H1 (cell line): ENCODE data around the gene YTHDF2. TPM values are rescaled to one million over a fixed set of nuclear protein-coding genes. Genes with fewer than 3 reads are reported as not detected.

Experiments used
- CTCF ChIA-PET: fragments of 300-600 bp; sonication (Branson Sonifier 250); formaldehyde crosslinking; loops from one replicate; lab custom pipeline; 2021; ENCODE audit not compliant: partially characterized antibody; lab: Charles Lee
- POLR2A ChIA-PET: fragments of 300-600 bp; sonication (Branson Sonifier 250); formaldehyde crosslinking; loops from one replicate; lab custom pipeline; 2021; ENCODE audit warnings: inconsistent platforms; ENCODE audit not compliant: partially characterized antibody; lab: Charles Lee
- DNase-seq, 2 experiments: peaks; one replicate each; pipeline versions ENCODE4 v3.0.0 to v3.0.0-alpha.2; 2010 to 2022; ENCODE audit warnings: low spot score in 2 of 2, low read depth in 1 of 2, mixed read lengths in 1 of 2
- FAIRE-seq: peaks from 2 replicates; lab custom pipeline; 2011; peaks lifted over from hg19 to GRCh38; lab: Jason Lieb, UNC
- H2AFZ ChIP-seq: 2 replicates; pipeline ENCODE4 v1.8.1; 2012; ENCODE audit warnings: low read length, inconsistent platforms
- H2AK5ac ChIP-seq: 2 replicates; pipeline ENCODE4 v1.6.1; 2013; ENCODE audit warnings: low read depth, low read length
- H2BK120ac ChIP-seq: replicated peaks from 2 replicates; pipeline ENCODE3; 2013; ENCODE audit warnings: low read depth, low read length, inconsistent platforms
- H2BK12ac ChIP-seq: 2 replicates; pipeline ENCODE4 v1.6.1; 2013; ENCODE audit warnings: low read depth, low read length
- H2BK15ac ChIP-seq: 2 replicates; pipeline ENCODE4 v1.6.1; 2013; ENCODE audit warnings: low read length
- H2BK20ac ChIP-seq: 2 replicates; pipeline ENCODE4 v1.6.1; 2013; ENCODE audit warnings: low read length
- H2BK5ac ChIP-seq: 2 replicates; pipeline ENCODE4 v1.6.1; 2013; ENCODE audit warnings: low read depth, low read length
- H3K14ac ChIP-seq: 2 replicates; pipeline ENCODE4 v1.6.1; 2013; ENCODE audit warnings: inconsistent platforms; ENCODE audit not compliant: insufficient read length
- H3K18ac ChIP-seq: 2 replicates; pipeline ENCODE4 v1.6.1; 2013; ENCODE audit warnings: low read length; ENCODE audit errors: extremely low read depth
- H3K23ac ChIP-seq: 2 replicates; pipeline ENCODE4 v1.6.1; 2013; ENCODE audit warnings: inconsistent platforms; ENCODE audit not compliant: insufficient read length
- H3K23me2 ChIP-seq: 2 replicates; pipeline ENCODE4 v1.6.1; 2013; ENCODE audit warnings: low read depth, low read length
- H3K27ac ChIP-seq: 2 replicates; pipeline ENCODE4 v1.6.1; 2011; ENCODE audit warnings: low read depth, low read length, inconsistent platforms
- H3K27me3 ChIP-seq, 4 experiments: replicated peaks in 1 of 4; 1 replicate in 1 of 4; 2 replicates in 3 of 4; pipeline versions ENCODE4 v1.6.1 to v1.8.1; 2011 to 2013; ENCODE audit warnings: low read length in 3 of 4, mild to moderate bottlenecking in 3 of 4, inconsistent platforms in 2 of 4, mixed read lengths in 2 of 4, moderate library complexity in 1 of 4; ENCODE audit not compliant: control insufficient read depth in 3 of 4, insufficient read depth in 3 of 4; ENCODE audit errors: extremely low read depth in 1 of 4
- H3K36me3 ChIP-seq, 4 experiments: 2 replicates each; pipeline versions ENCODE4 v1.6.1 to v1.8.1; 2011 to 2013; ENCODE audit warnings: mild to moderate bottlenecking in 4 of 4, low read length in 3 of 4, moderate library complexity in 2 of 4, control low read depth in 1 of 4, inconsistent platforms in 1 of 4; ENCODE audit not compliant: insufficient read depth in 4 of 4, control insufficient read depth in 2 of 4
- H3K4ac ChIP-seq: replicated peaks from 2 replicates; pipeline ENCODE3; 2013; ENCODE audit warnings: low read length, low read depth, mixed read lengths, inconsistent platforms; ENCODE audit not compliant: insufficient read length
- H3K4me1 ChIP-seq, 4 experiments: replicated peaks in 1 of 4; 1 replicate in 1 of 4; 2 replicates in 3 of 4; pipeline versions ENCODE4 v1.6.1 to v1.8.1; 2011 to 2013; ENCODE audit warnings: low read length in 3 of 4, inconsistent platforms in 2 of 4, mixed read lengths in 1 of 4; ENCODE audit not compliant: insufficient read depth in 4 of 4, control insufficient read depth in 3 of 4
- H3K4me2 ChIP-seq, 2 experiments: 2 replicates each; pipeline versions ENCODE4 v1.6.1 to v1.8.1; 2011 to 2013; ENCODE audit warnings: low read depth in 2 of 2, low read length in 2 of 2, control low read depth in 1 of 2, inconsistent platforms in 1 of 2, mild to moderate bottlenecking in 1 of 2; ENCODE audit not compliant: insufficient read depth in 1 of 2
- H3K4me3 ChIP-seq, 4 experiments: fragments of 200-600, 300-600 bp in 1 of 4; sonication (generic), shearing (Covaris generic), sonication (Bioruptor Twin) in 1 of 4; 2 replicates each; pipeline versions ENCODE4 v1.5.1 to v1.8.1; 2011 to 2016; ENCODE audit warnings: low read length in 4 of 4, low read depth in 3 of 4, control low read depth in 2 of 4, inconsistent platforms in 2 of 4, mild to moderate bottlenecking in 2 of 4, mixed read lengths in 1 of 4, moderate library complexity in 1 of 4; ENCODE audit not compliant: insufficient read depth in 2 of 4; ENCODE audit errors: extremely low read depth in 1 of 4
- H3K56ac ChIP-seq: replicated peaks from 2 replicates; pipeline ENCODE3; 2013; ENCODE audit warnings: low read depth, mild to moderate bottlenecking, mixed read lengths, low read length, inconsistent platforms; ENCODE audit not compliant: insufficient read length
- H3K79me1 ChIP-seq: 2 replicates; pipeline ENCODE4 v1.6.1; 2013; ENCODE audit warnings: low read depth, low read length, control low read depth
- H3K79me2 ChIP-seq, 2 experiments: 2 replicates each; pipeline versions ENCODE4 v1.6.1 to v1.8.1; 2012 to 2013; ENCODE audit warnings: low read length in 2 of 2, mild to moderate bottlenecking in 2 of 2, inconsistent platforms in 1 of 2; ENCODE audit not compliant: insufficient read depth in 2 of 2, control insufficient read depth in 1 of 2
- H3K9ac ChIP-seq, 4 experiments: replicated peaks in 1 of 4; 1 replicate in 1 of 4; 2 replicates in 3 of 4; pipeline versions ENCODE4 v1.6.1 to v1.8.1; 2011 to 2013; ENCODE audit warnings: low read depth in 3 of 4, low read length in 3 of 4, control low read depth in 2 of 4, mild to moderate bottlenecking in 2 of 4, moderate library complexity in 2 of 4, inconsistent platforms in 1 of 4; ENCODE audit errors: extremely low read depth in 1 of 4
- H3K9me3 ChIP-seq, 2 experiments: 2 replicates each; pipeline versions ENCODE4 v1.6.1 to v1.8.1; 2012 to 2013; ENCODE audit warnings: mild to moderate bottlenecking in 2 of 2, moderate library complexity in 2 of 2, control low read depth in 1 of 2, inconsistent platforms in 1 of 2, low read depth in 1 of 2, low read length in 1 of 2, mixed read lengths in 1 of 2; ENCODE audit not compliant: insufficient read depth in 2 of 2
- H4K20me1 ChIP-seq, 2 experiments: replicated peaks in 1 of 2; 2 replicates each; pipeline versions ENCODE3 to v1.8.1; 2011 to 2013; ENCODE audit warnings: inconsistent platforms in 2 of 2, low read length in 2 of 2, mild to moderate bottlenecking in 1 of 2; ENCODE audit not compliant: insufficient read depth in 2 of 2, control insufficient read depth in 1 of 2
- H4K5ac ChIP-seq: 2 replicates; pipeline ENCODE4 v1.6.1; 2013; ENCODE audit warnings: low read length, low read depth, mixed read lengths, inconsistent platforms; ENCODE audit not compliant: insufficient read length
- H4K8ac ChIP-seq: 2 replicates; pipeline ENCODE4 v1.8.0; 2013; ENCODE audit warnings: mild to moderate bottlenecking, moderate library complexity, low read length, inconsistent platforms; ENCODE audit not compliant: insufficient read depth; ENCODE audit errors: extremely low read depth
- H4K91ac ChIP-seq: replicated peaks from 2 replicates; pipeline ENCODE3; 2013; ENCODE audit warnings: low read length, mixed read lengths, inconsistent platforms; ENCODE audit not compliant: insufficient read length
- CBX5 ChIP-seq: fragments of 300-800, 300-1000 bp; sonication (generic); IDR thresholded peaks from 2 replicates; pipeline ENCODE4 v1.7.1; 2016; ENCODE audit warnings: antibody characterized with exemption, low read length, low read depth
- KDM4A ChIP-seq: IDR thresholded peaks from one replicate; pipeline ENCODE4 v1.7.1; 2012; ENCODE audit warnings: low read depth, mild to moderate bottlenecking, moderate library complexity, low read length, inconsistent platforms; ENCODE audit not compliant: severe bottlenecking
- TEAD4 ChIP-seq: IDR thresholded peaks from 2 replicates; pipeline ENCODE4 v1.6.1; 2012; ENCODE audit warnings: low read depth, low read length, inconsistent platforms, mixed read lengths
- WGBS, 2 experiments: shearing (Covaris generic) in 1 of 2; methylation state at CpG; one replicate each; pipeline versions ENCODE4 v1.1.6 to v1.1.7; 2013 to 2015; ENCODE audit warnings: low lambda C conversion rate in 2 of 2, mixed read lengths in 2 of 2, inconsistent platforms in 1 of 2, low coverage in 1 of 2, missing lambda C conversion rate in 1 of 2; ENCODE audit not compliant: insufficient replicate concordance in 2 of 2, insufficient coverage in 1 of 2, insufficient read length in 1 of 2; ENCODE audit errors: extremely low coverage in 1 of 2, missing lambda C conversion rate in 1 of 2; 5-methylcytosine and 5-hydroxymethylcytosine counted together
- polyA plus RNA-seq, 7 experiments: library from polyadenylated mRNA; depleted of rRNA in 3 of 7; stranded (reverse) in 5 of 7; unstranded in 2 of 7; fragments of >200 nt in 5 of 7; fragments of 200-250 nt in 2 of 7; gene quantifications; 1 replicate in 5 of 7; 2 replicates in 1 of 7; 4 replicates in 1 of 7; pipeline versions ENCODE4 v1.2.1 to v1.2.3, GENCODE V29; 2011 to 2013; ENCODE audit warnings: missing spikeins in 2 of 7, mixed read lengths in 2 of 7
- total RNA-seq: library from RNA; stranded (reverse); fragmentation: NEBNext Ultra II Directional; extraction: Animal tissue kit (Norgen Biotek cat#: 25700); gene quantifications from 2 replicates; pipeline ENCODE4 v1.2.1, GENCODE V29; 2021
- TF ChIP-seq, protein P1 (sequence below), 3 experiments: IDR thresholded peaks; 1 replicate in 2 of 3; 2 replicates in 1 of 3; pipeline versions ENCODE4 v1.5.1 to v1.6.1; 2011; ENCODE audit warnings: low read length in 3 of 3, mild to moderate bottlenecking in 3 of 3, inconsistent platforms in 2 of 3, low read depth in 1 of 3, moderate library complexity in 1 of 3; ENCODE audit not compliant: insufficient read depth in 1 of 3; ENCODE audit errors: control extremely low read depth in 1 of 3

YTHDF2 gene
- total and polyA plus RNA-seq, 2 of the 8 experiments (the other 6 are each of a cell fraction or from before 2014, with no cell fraction given), result 128 to 164 TPM

DNA sequence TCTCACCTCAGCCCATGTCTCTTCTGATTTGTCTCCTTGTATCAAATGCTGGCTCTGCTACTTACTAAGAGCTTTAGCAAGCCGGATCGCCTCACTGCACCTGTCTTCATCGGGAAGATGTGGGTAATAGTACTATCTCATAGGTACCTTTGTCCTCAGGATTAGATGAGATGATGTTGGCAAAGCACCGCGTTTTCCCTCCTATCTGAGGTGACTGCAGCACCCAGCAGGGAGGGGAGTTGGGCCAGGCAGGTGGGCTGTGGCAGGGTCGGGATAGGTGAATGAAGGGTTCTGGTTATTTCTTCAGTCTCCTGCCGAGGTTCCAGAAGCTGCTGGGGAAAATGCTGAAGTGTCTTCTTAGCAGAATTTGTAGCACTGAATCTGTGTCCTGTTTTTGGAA, 80.4 kb downstream of the YTHDF2 start:
- Histone ChIP-seq H3K23me2 (peaks cover 4% of the 10 kb centered on the region; the same call in 1 of the 2 replicates), H3K56ac (no peak overlapping the region), H2BK20ac (no peak overlapping the region), H3K4me1 (peaks cover 0 to 14% (median 5%) of the 10 kb centered on the region in 4 experiments; a peak in 4 of 7 replicates), H3K4me2 (no peak overlapping the region), H2BK5ac (no peak overlapping the region), H2AK5ac (no peak overlapping the region; the same call in 1 of the 2 replicates), H4K8ac (no peak overlapping the region), H3K18ac (no peak overlapping the region), H3K4ac (no peak overlapping the region), H3K27ac (no peak overlapping the region), H3K14ac (no peak overlapping the region), H2AFZ (no peak overlapping the region), H2BK15ac (no peak overlapping the region), H2BK120ac (no peak overlapping the region), H4K20me1 (peaks cover 0 to 3% of the 10 kb centered on the region in 2 experiments), H3K9me3 (no peaks in the 10 kb centered on the region), H3K4me3 (no peak overlapping the region), H3K23ac (no peak overlapping the region), H4K5ac (no peak overlapping the region), H3K79me2 (no peaks in the 10 kb centered on the region; a peak in 1 of 4 replicates), H3K27me3 (peaks cover 11 to 23% (median 18%) of the 10 kb centered on the region in 4 experiments), H3K79me1 (no peaks in the 10 kb centered on the region; the same call in 1 of the 2 replicates), H3K9ac (no peak overlapping the region), H3K36me3 (no peaks in the 10 kb centered on the region), H4K91ac (no peak overlapping the region), H2BK12ac (no peak overlapping the region)
- FAIRE-seq, result no peak
- DNase-seq, result no peak
- ChIA-PET CTCF (interaction anchor here (0.6 to 5.9 kb wide), 7 partner anchors 11 to 68 kb away, joined by 3 to 40 read pairs (median 3); no protein-coding TSS in a partner anchor), POLR2A (interaction anchor here (2.0 kb wide), 1 partner anchor 80 kb away, joined by 5 read pairs; the partner anchor contains the start of gene YTHDF2)
- WGBS, 2 experiments, result 88% methylated on average over 7 of the region's 7 CpGs; no CpG with 5 or more reads in 1 of the 2 experiments
- TF ChIP-seq CBX5 (no peak), TEAD4 (no peak), KDM4A (no peak)
- TF ChIP-seq, protein P1, sequence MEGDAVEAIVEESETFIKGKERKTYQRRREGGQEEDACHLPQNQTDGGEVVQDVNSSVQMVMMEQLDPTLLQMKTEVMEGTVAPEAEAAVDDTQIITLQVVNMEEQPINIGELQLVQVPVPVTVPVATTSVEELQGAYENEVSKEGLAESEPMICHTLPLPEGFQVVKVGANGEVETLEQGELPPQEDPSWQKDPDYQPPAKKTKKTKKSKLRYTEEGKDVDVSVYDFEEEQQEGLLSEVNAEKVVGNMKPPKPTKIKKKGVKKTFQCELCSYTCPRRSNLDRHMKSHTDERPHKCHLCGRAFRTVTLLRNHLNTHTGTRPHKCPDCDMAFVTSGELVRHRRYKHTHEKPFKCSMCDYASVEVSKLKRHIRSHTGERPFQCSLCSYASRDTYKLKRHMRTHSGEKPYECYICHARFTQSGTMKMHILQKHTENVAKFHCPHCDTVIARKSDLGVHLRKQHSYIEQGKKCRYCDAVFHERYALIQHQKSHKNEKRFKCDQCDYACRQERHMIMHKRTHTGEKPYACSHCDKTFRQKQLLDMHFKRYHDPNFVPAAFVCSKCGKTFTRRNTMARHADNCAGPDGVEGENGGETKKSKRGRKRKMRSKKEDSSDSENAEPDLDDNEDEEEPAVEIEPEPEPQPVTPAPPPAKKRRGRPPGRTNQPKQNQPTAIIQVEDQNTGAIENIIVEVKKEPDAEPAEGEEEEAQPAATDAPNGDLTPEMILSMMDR (IDR thresholded peaks at IDR 0.05; ENCODE audit: control extremely low read depth in 1 of 3, insufficient read depth in 1 of 3, low read depth in 1 of 3, low read length in 3 of 3), result no peak
